ENCODE measurements around the gene ITCH.
"Not testable (repeated sequence)": the region's sequence is repeated elsewhere in the genome, so short reads cannot be mapped to it uniquely, and the experiment has no call there.

Gene ITCH

GRCh38 chr20:34365765-34366213, 2.7 kb downstream of the ITCH start:
- Histone ChIP-seq H3K4me3 (ENCODE audit: low read depth, low read length) (no peak overlapping the region), H3K36me3 (ENCODE audit: control insufficient read depth, insufficient read depth, low read length) (peaks cover 27% of the 10 kb centered on the region), H3K9ac (ENCODE audit: low read length) (no peak overlapping the region), H3K27ac (ENCODE audit: low read depth, low read length) (no peak overlapping the region), H3K9me3 (ENCODE audit: control insufficient read depth, insufficient read depth, low read depth, low read length) (no peaks in the 10 kb centered on the region), H3K27me3 (ENCODE audit: control insufficient read depth, insufficient read depth, low read length) (no peaks in the 10 kb centered on the region), H3K4me1 (ENCODE audit: control insufficient read depth, insufficient read depth, low read length) (peaks cover 9% of the 10 kb centered on the region; the same call in 1 of the 2 replicates)

- H3K4me1 ChIP-seq (ENCODE audit: control insufficient read depth, insufficient read depth, low read length) = peaks cover 9% of the 10 kb centered on the region; the same call in 1 of the 2 replicates
- H3K9me3 ChIP-seq (ENCODE audit: control insufficient read depth, insufficient read depth, low read depth, low read length) = no peaks in the 10 kb centered on the region
- peaks cover 34% of the 10 kb centered on the region for H3K36me3 ChIP-seq (ENCODE audit: control insufficient read depth, insufficient read depth, low read length)
- no peak overlapping the region for H3K27ac ChIP-seq (ENCODE audit: low read depth, low read length)
- no peaks in the 10 kb centered on the region for H3K27me3 ChIP-seq (ENCODE audit: control insufficient read depth, insufficient read depth, low read length)
- H3K4me3 ChIP-seq (ENCODE audit: low read depth, low read length) = no peak overlapping the region
- no peak overlapping the region for H3K9ac ChIP-seq (ENCODE audit: low read length)
These were observed 4.1 kb downstream of the ITCH start for GRCh38 chr20:34367155-34367554.

- not testable (repeated sequence) for H3K9me3 ChIP-seq (ENCODE audit: control insufficient read depth, insufficient read depth, low read depth, low read length); H3K9ac ChIP-seq (ENCODE audit: low read length); H3K4me3 ChIP-seq (ENCODE audit: low read depth, low read length); H3K27me3 ChIP-seq (ENCODE audit: control insufficient read depth, insufficient read depth, low read length); H3K4me1 ChIP-seq (ENCODE audit: control insufficient read depth, insufficient read depth, low read length); H3K27ac ChIP-seq (ENCODE audit: low read depth, low read length)
- H3K36me3 ChIP-seq (ENCODE audit: control insufficient read depth, insufficient read depth, low read length) = peaks cover 39% of the 10 kb centered on the region
These were observed 4.8 kb downstream of the ITCH start for GRCh38 chr20:34367911-34368310.

GRCh38 chr20:34368547-34368946, 5.5 kb downstream of the ITCH start:
- no peak overlapping the region for H3K4me3 ChIP-seq (ENCODE audit: low read depth, low read length)
- no peaks in the 10 kb centered on the region for H3K27me3 ChIP-seq (ENCODE audit: control insufficient read depth, insufficient read depth, low read length)
- no peak overlapping the region for H3K27ac ChIP-seq (ENCODE audit: low read depth, low read length)
- H3K4me1 ChIP-seq (ENCODE audit: control insufficient read depth, insufficient read depth, low read length) = peaks cover 5% of the 10 kb centered on the region; the same call in 1 of the 2 replicates
- H3K9me3 ChIP-seq (ENCODE audit: control insufficient read depth, insufficient read depth, low read depth, low read length) = no peaks in the 10 kb centered on the region
- H3K9ac ChIP-seq (ENCODE audit: low read length) = no peak overlapping the region
- H3K36me3 ChIP-seq (ENCODE audit: control insufficient read depth, insufficient read depth, low read length) = peaks cover 44% of the 10 kb centered on the region

- H3K9me3 ChIP-seq (ENCODE audit: control insufficient read depth, insufficient read depth, low read depth, low read length) = no peaks in the 10 kb centered on the region
- H3K27ac ChIP-seq (ENCODE audit: low read depth, low read length) = no peak overlapping the region
- peaks cover 5% of the 10 kb centered on the region; the same call in 1 of the 2 replicates for H3K4me1 ChIP-seq (ENCODE audit: control insufficient read depth, insufficient read depth, low read length)
- no peak overlapping the region for H3K4me3 ChIP-seq (ENCODE audit: low read depth, low read length)
- H3K27me3 ChIP-seq (ENCODE audit: control insufficient read depth, insufficient read depth, low read length) = no peaks in the 10 kb centered on the region
- H3K36me3 ChIP-seq (ENCODE audit: control insufficient read depth, insufficient read depth, low read length) = peaks cover 49% of the 10 kb centered on the region
- no peak overlapping the region for H3K9ac ChIP-seq (ENCODE audit: low read length)
These were observed 6.2 kb downstream of the ITCH start for GRCh38 chr20:34369265-34369664.

- H3K36me3 ChIP-seq (ENCODE audit: control insufficient read depth, insufficient read depth, low read length) = peaks cover 53% of the 10 kb centered on the region
- H3K9ac ChIP-seq (ENCODE audit: low read length) = no peak overlapping the region
- H3K4me3 ChIP-seq (ENCODE audit: low read depth, low read length) = no peak overlapping the region
- H3K27me3 ChIP-seq (ENCODE audit: control insufficient read depth, insufficient read depth, low read length) = no peaks in the 10 kb centered on the region
- peaks cover 5% of the 10 kb centered on the region; the same call in 1 of the 2 replicates for H3K4me1 ChIP-seq (ENCODE audit: control insufficient read depth, insufficient read depth, low read length)
- H3K27ac ChIP-seq (ENCODE audit: low read depth, low read length) = no peak overlapping the region
- H3K9me3 ChIP-seq (ENCODE audit: control insufficient read depth, insufficient read depth, low read depth, low read length) = no peaks in the 10 kb centered on the region
These were observed 7.0 kb downstream of the ITCH start for GRCh38 chr20:34370062-34370461.

- no peaks in the 10 kb centered on the region for H3K27me3 ChIP-seq (ENCODE audit: control insufficient read depth, insufficient read depth, low read length)
- H3K9me3 ChIP-seq (ENCODE audit: control insufficient read depth, insufficient read depth, low read depth, low read length) = no peaks in the 10 kb centered on the region
- no peak overlapping the region for H3K9ac ChIP-seq (ENCODE audit: low read length)
- H3K27ac ChIP-seq (ENCODE audit: low read depth, low read length) = no peak overlapping the region
- peaks cover 55% of the 10 kb centered on the region for H3K36me3 ChIP-seq (ENCODE audit: control insufficient read depth, insufficient read depth, low read length)
- no peaks in the 10 kb centered on the region for H3K4me1 ChIP-seq (ENCODE audit: control insufficient read depth, insufficient read depth, low read length)
- H3K4me3 ChIP-seq (ENCODE audit: low read depth, low read length) = no peak overlapping the region
These were observed 10.4 kb downstream of the ITCH start for GRCh38 chr20:34373445-34373844.

GRCh38 chr20:34374209-34374760, 11.2 kb downstream of the ITCH start:
- Histone ChIP-seq H3K4me3 (ENCODE audit: low read depth, low read length) (no peak overlapping the region), H3K36me3 (ENCODE audit: control insufficient read depth, insufficient read depth, low read length) (peaks cover 48% of the 10 kb centered on the region), H3K27ac (ENCODE audit: low read depth, low read length) (no peak overlapping the region), H3K4me1 (ENCODE audit: control insufficient read depth, insufficient read depth, low read length) (no peaks in the 10 kb centered on the region), H3K9me3 (ENCODE audit: control insufficient read depth, insufficient read depth, low read depth, low read length) (no peaks in the 10 kb centered on the region), H3K9ac (ENCODE audit: low read length) (no peak overlapping the region), H3K27me3 (ENCODE audit: control insufficient read depth, insufficient read depth, low read length) (no peaks in the 10 kb centered on the region)

GRCh38 chr20:34375977-34376430, 12.9 kb downstream of the ITCH start:
- H3K27ac ChIP-seq (ENCODE audit: low read depth, low read length) = no peak overlapping the region
- no peak overlapping the region for H3K9ac ChIP-seq (ENCODE audit: low read length)
- H3K4me3 ChIP-seq (ENCODE audit: low read depth, low read length) = no peak overlapping the region
- H3K4me1 ChIP-seq (ENCODE audit: control insufficient read depth, insufficient read depth, low read length) = no peaks in the 10 kb centered on the region
- no peaks in the 10 kb centered on the region for H3K9me3 ChIP-seq (ENCODE audit: control insufficient read depth, insufficient read depth, low read depth, low read length)
- H3K27me3 ChIP-seq (ENCODE audit: control insufficient read depth, insufficient read depth, low read length) = no peaks in the 10 kb centered on the region
- H3K36me3 ChIP-seq (ENCODE audit: control insufficient read depth, insufficient read depth, low read length) = peaks cover 34% of the 10 kb centered on the region

GRCh38 chr20:34377072-34377847, 14.2 kb downstream of the ITCH start:
- H3K27ac ChIP-seq (ENCODE audit: low read depth, low read length) = no peak overlapping the region
- H3K36me3 ChIP-seq (ENCODE audit: control insufficient read depth, insufficient read depth, low read length) = peaks cover 27% of the 10 kb centered on the region
- no peak overlapping the region for H3K4me3 ChIP-seq (ENCODE audit: low read depth, low read length)
- no peaks in the 10 kb centered on the region for H3K4me1 ChIP-seq (ENCODE audit: control insufficient read depth, insufficient read depth, low read length)
- H3K9ac ChIP-seq (ENCODE audit: low read length) = no peak overlapping the region
- no peaks in the 10 kb centered on the region for H3K9me3 ChIP-seq (ENCODE audit: control insufficient read depth, insufficient read depth, low read depth, low read length)
- H3K27me3 ChIP-seq (ENCODE audit: control insufficient read depth, insufficient read depth, low read length) = no peaks in the 10 kb centered on the region

- no peaks in the 10 kb centered on the region for H3K9me3 ChIP-seq (ENCODE audit: control insufficient read depth, insufficient read depth, low read depth, low read length)
- H3K4me1 ChIP-seq (ENCODE audit: control insufficient read depth, insufficient read depth, low read length) = no peaks in the 10 kb centered on the region
- H3K27ac ChIP-seq (ENCODE audit: low read depth, low read length) = no peak overlapping the region
- no peak overlapping the region for H3K9ac ChIP-seq (ENCODE audit: low read length)
- peaks cover 7% of the 10 kb centered on the region for H3K36me3 ChIP-seq (ENCODE audit: control insufficient read depth, insufficient read depth, low read length)
- H3K4me3 ChIP-seq (ENCODE audit: low read depth, low read length) = no peak overlapping the region
- no peaks in the 10 kb centered on the region for H3K27me3 ChIP-seq (ENCODE audit: control insufficient read depth, insufficient read depth, low read length)
These were observed 19.1 kb downstream of the ITCH start for GRCh38 chr20:34382174-34382573.
